ENCODE measurements around the gene PCSK1.

- no peak for TF ChIP-seq SUZ12 (IDR thresholded peaks at IDR 0.05)
- no peak for TF ChIP-seq ZNF384 (IDR thresholded peaks at IDR 0.05)
- no peak for TF ChIP-seq SP1 (IDR thresholded peaks at IDR 0.05)
- TF ChIP-seq BHLHE40 (IDR thresholded peaks at IDR 0.05; ENCODE audit: borderline replicate concordance): no peak
- TF ChIP-seq L3MBTL2 (conservative IDR thresholded peaks at IDR 0.05): no peak
- TF ChIP-seq NFRKB (IDR thresholded peaks at IDR 0.05): no peak
- no peak for TF ChIP-seq FOXA1 (IDR thresholded peaks at IDR 0.05)
- no peak for TF ChIP-seq FOXM1 (IDR thresholded peaks at IDR 0.05; ENCODE audit: borderline replicate concordance)
- TF ChIP-seq TARDBP (IDR thresholded peaks at IDR 0.05): no peak
- no peak for TF ChIP-seq CTBP1 (IDR thresholded peaks at IDR 0.05; ENCODE audit: borderline replicate concordance)
Observed at GRCh38 chr5:96347502-96348292, 85.4 kb downstream of the PCSK1 start.
